GM06990 (cell line): ENCODE results near the gene TBC1D22A.

Source experiments
- DNase-seq: peaks from one replicate; pipeline ENCODE4 v3.0.0-alpha.2; 2011; ENCODE audit not compliant: insufficient read length; ENCODE audit errors: extremely low read depth
- H3K27me3 ChIP-seq: replicated peaks from 2 replicates; pipeline ENCODE4 v1.6.0; 2011; ENCODE audit warnings: low read length; ENCODE audit not compliant: control insufficient read depth, insufficient read depth
- H3K36me3 ChIP-seq: 2 replicates; pipeline ENCODE4 v1.5.1; 2011; ENCODE audit warnings: low read length; ENCODE audit not compliant: control insufficient read depth, insufficient read depth
- H3K4me3 ChIP-seq: replicated peaks from 2 replicates; pipeline ENCODE4 v1.5.1; 2011; ENCODE audit warnings: low read depth, mild to moderate bottlenecking, control low read depth, low read length
- CTCF ChIP-seq: IDR thresholded peaks from 2 replicates; pipeline ENCODE4 v1.5.1; 2011; ENCODE audit warnings: low read length, control low read depth, mild to moderate bottlenecking, inconsistent platforms; ENCODE audit not compliant: insufficient read depth, poor library complexity, severe bottlenecking

The TBC1D22A gene

GRCh38 chr22:46843821-46844255 is 81.4 kb downstream of the TBC1D22A start:
- no peak for TF ChIP-seq CTCF
- no peak for DNase-seq
- H3K4me3 ChIP-seq = no peak overlapping the region
- peaks cover 5% of the 10 kb centered on the region for H3K36me3 ChIP-seq
- no peaks in the 10 kb centered on the region for H3K27me3 ChIP-seq

- peaks cover 10% of the 10 kb centered on the region for H3K36me3 ChIP-seq
- no peak for TF ChIP-seq CTCF
- no peaks in the 10 kb centered on the region for H3K27me3 ChIP-seq
- H3K4me3 ChIP-seq = no peak overlapping the region
- no peak for DNase-seq
These were observed 82.3 kb downstream of the TBC1D22A start for GRCh38 chr22:46844606-46845210.

GRCh38 chr22:46845296-46846149 is 83.1 kb downstream of the TBC1D22A start:
- no peak for TF ChIP-seq CTCF
- Histone ChIP-seq H3K27me3 (no peaks in the 10 kb centered on the region), H3K4me3 (no peak overlapping the region), H3K36me3 (peaks cover 13% of the 10 kb centered on the region)
- no peak for DNase-seq

- TF ChIP-seq CTCF = no peak
- Histone ChIP-seq H3K4me3 (no peak overlapping the region), H3K27me3 (no peaks in the 10 kb centered on the region), H3K36me3 (peaks cover 17% of the 10 kb centered on the region)
- no peak for DNase-seq
These were observed 83.8 kb downstream of the TBC1D22A start for GRCh38 chr22:46846150-46846831.

GRCh38 chr22:46846832-46847355 is 84.4 kb downstream of the TBC1D22A start:
- DNase-seq = no peak
- peaks cover 19% of the 10 kb centered on the region for H3K36me3 ChIP-seq
- TF ChIP-seq CTCF = no peak
- H3K4me3 ChIP-seq = no peak overlapping the region
- no peaks in the 10 kb centered on the region for H3K27me3 ChIP-seq
